GM18505 (cell line): Measurements from ENCODE around the gene OR10D3.

Experiments
- ATAC-seq: cut with Tn5 transposase; IDR thresholded peaks from one replicate; pipeline ENCODE4 v1.9.1; 2021; ENCODE audit not compliant: unreplicated experiment
- POLR2A ChIP-seq: IDR thresholded peaks from 4 replicates; pipeline ENCODE4 v1.6.1; 2011; ENCODE audit warnings: borderline replicate concordance; ENCODE audit not compliant: insufficient read depth, insufficient read length; ENCODE audit errors: extremely low read depth

The OR10D3 gene

GRCh38 chr11:124174001-124174583 lies 9.1 kb upstream of the OR10D3 start:
- TF ChIP-seq POLR2A = no peak
- ATAC-seq = peak; percentile 62

- TF ChIP-seq POLR2A = no peak
- ATAC-seq = no peak
Observed at GRCh38 chr11:124176925-124177715, 6.0 kb upstream of the OR10D3 start.

GRCh38 chr11:124179310-124179709 lies 3.8 kb upstream of the OR10D3 start:
- ATAC-seq = no peak
- no peak for TF ChIP-seq POLR2A

GRCh38 chr11:124190298-124191139 lies 7.4 kb downstream of the OR10D3 start:
- no peak for TF ChIP-seq POLR2A
- ATAC-seq = no peak

GRCh38 chr11:124193221-124194010 lies 10.3 kb downstream of the OR10D3 start:
- ATAC-seq = no peak
- TF ChIP-seq POLR2A = no peak

GRCh38 chr11:124194293-124195188 lies 11.4 kb downstream of the OR10D3 start:
- no peak for ATAC-seq
- TF ChIP-seq POLR2A = no peak

GRCh38 chr11:124195189-124195734 lies 12.1 kb downstream of the OR10D3 start:
- no peak for TF ChIP-seq POLR2A

GRCh38 chr11:124197999-124198398 lies 14.9 kb downstream of the OR10D3 start:
- no peak for ATAC-seq

More at GRCh38 chr11:124195189-124195734, 12.1 kb downstream of the OR10D3 start:
- ATAC-seq = peak; percentile 71

GRCh38 chr11:124198897-124199296 lies 15.8 kb downstream of the OR10D3 start:
- TF ChIP-seq POLR2A = no peak
- no peak for ATAC-seq

More at GRCh38 chr11:124197999-124198398, 14.9 kb downstream of the OR10D3 start:
- TF ChIP-seq POLR2A = no peak

- ATAC-seq = no peak
- no peak for TF ChIP-seq POLR2A
Observed at GRCh38 chr11:124199702-124200101, 16.6 kb downstream of the OR10D3 start.

GRCh38 chr11:124200671-124201070 lies 17.5 kb downstream of the OR10D3 start:
- TF ChIP-seq POLR2A = no peak
- ATAC-seq = no peak
